Epithelial cell of esophagus (primary cell): ENCODE measurements around the gene PCDHGB2.
"Not testable (repeated sequence)": the region's sequence is repeated elsewhere in the genome, so short reads cannot be mapped to it uniquely, and the experiment has no call there.

Experiments used
- DNase-seq: peaks from one replicate; pipeline ENCODE4 v3.0.0; 2010; ENCODE audit warnings: low read depth
- H3K4me3 ChIP-seq: 2 replicates; pipeline ENCODE4 v1.5.1; 2011; ENCODE audit warnings: mild to moderate bottlenecking, low read length, control low read depth
- CTCF ChIP-seq: IDR thresholded peaks from 2 replicates; pipeline ENCODE4 v1.5.1; 2011; ENCODE audit warnings: low read depth, mild to moderate bottlenecking, low read length, control low read depth, inconsistent platforms; ENCODE audit not compliant: insufficient read depth; ENCODE audit errors: missing control alignments

PCDHGB2 gene

GRCh38 chr5:141359790-141360426 is at the start of gene PCDHGB2:
Gene PCDHGB2 (plus strand): TSS chr5:141359994. CDS start chr5:141360136, 142 bp downstream.
- peak; percentile 10 for DNase-seq
- H3K4me3 ChIP-seq: no peak within 1 kb of the TSS
- TF ChIP-seq CTCF: no peak

GRCh38 chr5:141313711-141314110 is 46.1 kb upstream of the PCDHGB2 start:
- no peak for DNase-seq
- no peak overlapping the region for H3K4me3 ChIP-seq
- TF ChIP-seq CTCF: no peak

GRCh38 chr5:141316963-141317362 is 42.8 kb upstream of the PCDHGB2 start:
- not testable (repeated sequence) for H3K4me3 ChIP-seq, DNase-seq

GRCh38 chr5:141319202-141319601 is 40.6 kb upstream of the PCDHGB2 start:
- DNase-seq: no peak
- no peak for TF ChIP-seq CTCF
- no peak overlapping the region for H3K4me3 ChIP-seq

- no peak for DNase-seq
- H3K4me3 ChIP-seq: peak overlapping the region; percentile 86
- TF ChIP-seq CTCF: no peak
Measured at GRCh38 chr5:141319699-141320098, 40.1 kb upstream of the PCDHGB2 start.

GRCh38 chr5:141320225-141321169 is 39.3 kb upstream of the PCDHGB2 start, which contains the start of gene TAF7:
Gene TAF7 (minus strand): TSS chr5:141320784. CDS start chr5:141320044, 740 bp downstream.
- peak; percentile 88 for TF ChIP-seq CTCF
- peak; percentile 93 for DNase-seq
- H3K4me3 ChIP-seq: peak within 1 kb of the TSS; percentile 86

GRCh38 chr5:141322261-141322660 is 37.5 kb upstream of the PCDHGB2 start:
- TF ChIP-seq CTCF: no peak
- DNase-seq: no peak

More at GRCh38 chr5:141322261-141322660, 37.5 kb upstream of the PCDHGB2 start:
- H3K4me3 ChIP-seq: no peak overlapping the region
